IPS-NIHi7 (cell line): ENCODE data around the gene RPH3AL.
"Not testable (repeated sequence)": the region's sequence is repeated elsewhere in the genome, so short reads cannot be mapped to it uniquely, and the experiment has no call there.

Experiments
- DNase-seq: peaks from one replicate; pipeline ENCODE4 v3.0.0; 2012; ENCODE audit warnings: mixed read lengths; ENCODE audit errors: extremely low spot score

Gene RPH3AL

DNA sequence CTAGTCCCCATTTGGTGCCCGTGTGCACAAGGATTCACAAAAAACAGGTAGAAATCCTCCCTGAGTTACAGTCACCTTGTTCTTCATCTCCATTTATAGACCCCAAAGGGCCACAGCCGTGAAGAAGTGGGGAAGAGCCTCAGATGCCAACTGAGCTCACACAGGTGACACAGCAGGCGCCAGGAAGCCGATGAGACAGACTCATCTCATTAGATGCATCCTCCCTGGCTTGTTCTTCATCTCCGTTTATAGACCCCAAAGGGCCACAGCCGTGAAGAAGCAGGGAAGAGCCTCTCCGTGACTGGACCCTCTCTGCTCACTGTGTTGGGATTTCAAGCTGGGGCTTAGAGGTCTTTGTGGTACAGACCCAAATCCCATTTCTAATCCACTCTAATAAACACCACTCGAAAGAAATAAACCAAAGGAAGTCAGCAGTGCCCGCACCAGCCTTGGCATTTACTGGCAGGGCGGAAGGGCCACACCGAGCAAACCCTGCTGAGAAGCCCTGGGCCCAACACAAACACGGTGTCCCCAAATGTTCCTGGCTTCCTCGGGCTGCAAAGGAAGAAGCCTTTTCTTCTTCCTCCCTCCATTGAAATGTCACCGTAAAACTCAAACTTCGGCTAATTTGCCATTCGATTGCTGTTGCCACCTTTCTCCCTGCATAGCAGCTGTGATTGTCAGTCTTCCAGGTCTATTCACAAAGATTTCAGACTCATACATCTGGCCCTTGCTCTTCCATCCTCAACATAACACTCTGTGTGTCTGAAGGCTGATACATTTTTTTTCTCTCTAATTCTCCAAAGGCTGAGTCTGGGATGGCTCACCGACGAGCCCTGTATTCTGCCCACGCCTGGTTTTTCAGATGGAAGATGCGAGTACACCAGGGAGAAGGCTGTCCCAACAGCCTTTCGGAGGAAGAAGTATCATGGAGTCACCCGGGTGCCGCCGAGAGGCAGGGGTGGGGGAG is 126.2 kb downstream of the RPH3AL start:
- DNase-seq, result no peak

- DNase-seq, result no peak
Observed at GRCh38 chr17:225551-225950, 127.1 kb downstream of the RPH3AL start.

- not testable (repeated sequence) for DNase-seq
Observed at GRCh38 chr17:224576-224975, 128.0 kb downstream of the RPH3AL start.

GRCh38 chr17:223723-224471 is 128.7 kb downstream of the RPH3AL start:
- DNase-seq, result no peak

DNA sequence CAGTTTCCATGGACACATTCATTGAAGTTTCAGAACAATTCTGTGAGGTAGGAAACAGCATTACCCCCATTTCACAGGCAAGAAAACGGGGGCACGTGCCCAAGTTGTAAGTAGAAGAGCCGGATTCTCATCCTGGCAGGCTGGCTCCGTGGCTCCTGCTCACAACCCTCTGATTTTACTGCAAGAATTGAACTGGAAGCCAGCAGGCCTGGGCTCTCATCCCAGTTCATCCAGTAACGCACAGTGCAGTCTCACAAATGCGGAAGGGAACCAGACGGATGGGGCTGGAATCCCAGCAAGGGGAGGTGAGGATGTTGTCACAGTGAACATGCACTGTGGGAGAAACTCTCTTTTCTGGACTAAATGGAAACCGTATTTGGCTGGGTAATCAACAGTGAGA is 130.4 kb downstream of the RPH3AL start:
- no peak for DNase-seq

- no peak for DNase-seq
Observed at GRCh38 chr17:219696-220095, 132.9 kb downstream of the RPH3AL start.

DNA sequence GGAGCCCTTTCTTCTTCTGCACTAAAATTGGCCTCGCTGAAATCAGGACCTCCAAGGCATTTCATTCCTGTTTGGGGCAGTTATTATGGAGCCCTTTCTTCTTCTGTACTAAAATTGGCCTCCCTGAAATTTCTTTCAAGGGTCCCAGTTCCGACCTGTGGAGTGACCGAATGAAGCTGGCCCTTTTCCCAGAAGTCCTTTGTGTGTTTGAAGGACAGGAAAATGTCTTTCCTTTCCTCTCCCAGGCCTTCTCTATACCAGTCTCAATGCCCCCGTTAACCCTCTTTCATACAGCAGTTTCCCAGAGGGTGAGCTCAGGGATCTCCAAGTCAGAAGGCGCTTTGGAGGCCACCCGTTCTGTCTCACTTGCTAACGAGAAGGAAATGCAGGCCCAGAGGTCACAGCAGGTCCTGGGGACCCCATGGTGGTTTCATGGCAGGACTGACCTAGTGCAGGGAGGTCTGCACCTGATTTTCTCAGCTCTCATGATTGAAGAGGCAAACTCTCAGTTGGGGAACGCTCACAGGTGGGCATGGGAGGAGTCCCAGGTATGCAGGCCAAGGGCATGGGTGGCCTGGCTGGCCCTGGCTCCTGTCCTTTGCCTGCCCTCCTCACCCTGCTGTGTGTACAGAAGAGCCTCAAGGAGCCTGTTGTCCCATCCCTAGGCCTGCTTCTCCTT is 134.0 kb downstream of the RPH3AL start:
- no peak for DNase-seq

DNA sequence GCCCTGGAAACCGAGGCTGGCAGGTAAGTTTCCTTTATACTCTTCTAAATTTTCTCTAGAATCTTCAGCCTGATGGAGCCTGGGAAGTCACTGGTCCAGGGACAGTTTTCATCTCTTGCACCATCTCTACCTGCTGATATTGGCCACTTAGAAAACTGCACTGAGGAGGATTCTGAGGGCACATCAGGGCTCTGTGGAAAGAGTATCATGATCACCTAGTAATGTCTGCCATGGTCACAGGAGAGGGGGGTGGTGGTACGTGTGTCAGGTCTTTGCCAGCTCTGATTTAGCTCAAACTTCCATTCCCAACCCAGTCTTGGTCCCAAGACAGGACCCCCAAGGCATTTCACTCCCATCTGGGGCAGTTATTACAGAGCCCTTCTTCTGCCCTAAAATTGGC is 136.0 kb downstream of the RPH3AL start:
- DNase-seq, result no peak

- peak; percentile 44 for DNase-seq
Observed at GRCh38 chr17:215563-216478, 136.8 kb downstream of the RPH3AL start.

- DNase-seq, result no peak
Observed at GRCh38 chr17:214881-215331, 137.7 kb downstream of the RPH3AL start.

DNA sequence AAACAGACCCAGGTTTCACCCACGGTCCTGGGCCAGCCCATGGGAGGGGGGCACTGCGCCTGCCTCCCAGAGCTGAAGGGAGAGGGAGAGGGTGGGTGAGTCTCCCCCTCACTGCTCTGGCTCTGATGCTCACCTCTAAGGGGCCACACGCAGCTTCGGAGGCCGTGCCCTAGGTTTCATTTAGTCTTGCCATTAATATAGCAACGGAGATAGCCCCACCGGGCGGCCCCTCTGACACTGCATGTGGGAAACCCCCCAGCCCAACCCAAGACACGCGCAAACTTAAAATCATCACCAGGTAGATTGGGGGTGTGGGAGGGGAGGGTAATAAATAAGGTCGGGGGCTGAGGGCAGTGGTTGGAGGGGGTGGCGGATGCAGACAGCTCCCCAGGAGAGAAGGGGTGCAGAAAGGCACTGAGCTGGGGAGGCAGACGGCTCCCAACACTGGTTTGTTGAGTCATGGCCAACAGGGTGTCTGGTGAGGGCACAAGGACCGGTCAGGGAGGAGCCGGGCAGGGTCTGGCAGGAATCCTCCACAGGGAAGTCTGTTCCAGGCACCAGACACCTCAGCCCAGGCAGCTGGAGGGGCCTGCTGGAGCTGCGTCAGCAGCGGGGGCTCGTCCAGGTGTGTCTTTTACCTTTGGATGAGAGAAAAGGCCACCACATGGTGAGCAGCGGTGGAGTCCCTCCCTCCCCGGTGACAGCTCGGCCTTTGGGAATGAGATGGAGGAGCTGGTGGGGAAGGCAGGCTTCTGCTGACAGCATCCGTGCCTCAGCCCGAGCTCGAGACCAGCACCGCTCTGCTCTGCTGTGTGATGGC is 139.1 kb downstream of the RPH3AL start:
- DNase-seq, result no peak

DNA sequence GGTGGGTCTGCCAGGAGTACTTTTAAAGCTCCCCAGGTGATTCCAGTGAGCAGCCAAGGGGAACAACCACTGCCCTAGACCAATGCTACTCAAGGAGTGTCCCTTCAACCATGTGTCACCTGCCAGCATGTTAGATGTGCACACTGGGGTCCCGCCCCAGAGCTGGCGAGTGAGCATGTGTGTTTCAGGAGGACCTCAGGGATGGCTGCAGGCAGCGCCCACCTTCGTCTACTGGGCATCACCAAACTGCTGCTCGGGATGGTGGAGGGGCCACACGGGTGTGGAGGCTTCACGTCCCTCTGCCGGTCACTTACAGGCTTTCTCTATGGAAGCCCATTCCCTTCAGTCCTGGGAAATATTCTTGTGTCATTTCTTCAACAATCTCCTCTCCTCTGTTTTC is 142.2 kb downstream of the RPH3AL start:
- no peak for DNase-seq

- no peak for DNase-seq
Observed at GRCh38 chr17:208429-208828, 144.2 kb downstream of the RPH3AL start.

GRCh38 chr17:207775-208174 is 144.8 kb downstream of the RPH3AL start:
- no peak for DNase-seq

GRCh38 chr17:206941-207560 is 145.6 kb downstream of the RPH3AL start:
- DNase-seq, result no peak

GRCh38 chr17:206484-206883 is 146.1 kb downstream of the RPH3AL start:
- not testable (repeated sequence) for DNase-seq

- DNase-seq, result no peak
Observed at GRCh38 chr17:205817-206216, 146.8 kb downstream of the RPH3AL start.

DNA sequence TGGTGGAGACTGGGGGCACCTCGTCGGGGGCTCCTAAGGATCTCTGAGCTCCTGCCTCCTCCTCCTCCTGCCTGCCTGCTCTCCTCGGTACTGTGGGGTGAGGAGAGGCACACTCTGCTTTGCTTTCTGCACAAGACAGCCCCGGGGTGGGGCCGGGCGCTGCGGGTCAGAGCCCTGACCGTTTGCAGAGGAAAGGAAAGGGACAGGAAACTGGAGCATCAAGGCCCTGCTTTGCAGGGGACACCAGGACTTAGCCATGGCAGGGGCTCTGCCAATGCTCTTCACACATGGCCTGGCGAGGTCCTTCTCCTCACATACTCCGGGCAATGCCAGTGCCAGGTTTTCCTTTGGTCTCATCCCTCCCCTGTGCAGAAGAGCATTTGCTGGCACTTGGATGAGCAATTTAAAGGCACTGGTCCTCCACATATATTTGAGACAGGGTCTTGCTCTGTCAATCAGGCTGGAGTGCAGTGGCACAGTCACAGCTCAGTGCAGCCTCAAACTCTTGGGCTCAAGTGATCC is 147.4 kb downstream of the RPH3AL start:
- DNase-seq, result no peak

DNA sequence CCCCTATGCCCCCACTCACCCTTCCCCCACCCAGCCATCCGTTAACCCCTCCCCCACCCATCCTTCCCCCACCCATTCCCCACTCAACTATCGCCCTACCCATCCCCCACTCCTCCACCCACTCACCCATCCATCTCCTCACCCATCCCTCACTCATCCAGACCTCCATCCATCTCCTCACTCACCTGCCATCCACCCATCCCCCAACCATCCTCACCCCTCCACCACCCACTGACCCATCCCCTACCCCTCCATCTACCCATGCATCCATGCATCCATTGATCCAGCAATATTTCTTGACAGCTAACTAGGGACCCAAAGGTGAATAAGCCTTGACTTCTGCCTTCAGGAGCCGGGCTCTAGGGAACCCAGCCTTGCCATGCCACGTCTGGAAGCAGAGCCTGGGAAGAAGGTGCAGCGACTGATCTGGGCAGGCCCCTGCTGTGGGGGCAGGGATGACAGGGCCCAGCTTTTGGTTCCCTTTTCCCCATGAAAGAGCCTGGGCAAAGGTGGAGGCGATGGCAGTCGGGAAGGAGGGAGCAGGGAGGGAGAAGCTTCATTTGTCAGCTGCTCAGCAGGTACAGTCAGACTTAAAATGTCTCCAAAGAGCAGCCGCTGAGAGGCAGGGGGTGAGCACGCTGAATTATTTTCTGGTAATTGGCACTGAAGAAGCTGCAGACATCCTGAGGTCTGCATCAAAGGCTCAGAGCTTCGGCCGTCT is 148.0 kb downstream of the RPH3AL start:
- no peak for DNase-seq
